ENCODE data around the gene MTA1.
A peak's percentile ranks its signal among the peaks of the same experiment; 100 is the strongest.

Gene MTA1

GRCh38 chr14:105476831-105477659 is 57.4 kb downstream of the MTA1 start:
- DNase-seq (ENCODE audit: low spot score) = no peak

- no peak for DNase-seq (ENCODE audit: low spot score)
These were observed 58.2 kb downstream of the MTA1 start for GRCh38 chr14:105477660-105478397.

DNA sequence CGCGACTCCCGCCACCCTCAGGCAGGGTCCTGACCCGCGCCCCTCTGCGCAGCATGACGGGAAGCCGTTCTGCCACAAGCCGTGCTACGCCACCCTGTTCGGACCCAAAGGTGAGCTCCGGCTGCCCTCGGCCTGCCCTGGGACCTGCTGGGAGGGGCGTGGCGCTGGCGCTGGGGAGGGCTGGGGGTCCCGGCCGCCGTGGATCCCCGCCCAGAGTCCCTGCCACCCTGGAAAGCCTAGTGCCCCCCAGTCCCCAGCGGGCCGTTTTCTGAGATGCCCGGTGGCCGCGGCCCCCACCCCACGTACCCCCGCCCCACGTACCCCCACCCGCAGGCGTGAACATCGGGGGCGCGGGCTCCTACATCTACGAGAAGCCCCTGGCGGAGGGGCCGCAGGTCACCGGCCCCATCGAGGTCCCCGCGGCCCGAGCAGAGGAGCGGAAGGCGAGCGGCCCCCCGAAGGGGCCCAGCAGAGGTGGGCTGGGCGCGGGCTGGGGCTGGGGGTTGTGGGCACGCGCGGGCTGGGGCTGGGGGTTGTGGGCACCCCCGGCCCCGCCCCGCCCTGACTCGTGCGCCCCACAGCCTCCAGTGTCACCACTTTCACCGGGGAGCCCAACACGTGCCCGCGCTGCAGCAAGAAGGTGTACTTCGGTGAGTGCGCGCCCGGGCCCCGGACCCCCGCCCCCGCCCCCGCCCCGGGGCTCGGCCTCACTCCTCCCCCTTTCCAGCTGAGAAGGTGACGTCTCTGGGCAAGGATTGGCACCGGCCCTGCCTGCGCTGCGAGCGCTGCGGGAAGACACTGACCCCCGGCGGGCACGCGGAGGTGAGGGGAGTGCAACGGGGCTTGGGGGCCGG is 59.0 kb downstream of the MTA1 start:
- DNase-seq (ENCODE audit: low spot score) = no peak

GRCh38 chr14:105479431-105480158 is 60.0 kb downstream of the MTA1 start:
- no peak for DNase-seq (ENCODE audit: low spot score)

GRCh38 chr14:105480199-105480746 is 60.6 kb downstream of the MTA1 start:
- DNase-seq (ENCODE audit: low spot score) = no peak

GRCh38 chr14:105480807-105481801 is 61.5 kb downstream of the MTA1 start:
- DNase-seq (ENCODE audit: low spot score) = peak; percentile 89

GRCh38 chr14:105481886-105482457 is 62.3 kb downstream of the MTA1 start:
- peak; percentile 78 for DNase-seq (ENCODE audit: low spot score)

- no peak for DNase-seq (ENCODE audit: low spot score)
These were observed 63.0 kb downstream of the MTA1 start for GRCh38 chr14:105482486-105483110.

DNA sequence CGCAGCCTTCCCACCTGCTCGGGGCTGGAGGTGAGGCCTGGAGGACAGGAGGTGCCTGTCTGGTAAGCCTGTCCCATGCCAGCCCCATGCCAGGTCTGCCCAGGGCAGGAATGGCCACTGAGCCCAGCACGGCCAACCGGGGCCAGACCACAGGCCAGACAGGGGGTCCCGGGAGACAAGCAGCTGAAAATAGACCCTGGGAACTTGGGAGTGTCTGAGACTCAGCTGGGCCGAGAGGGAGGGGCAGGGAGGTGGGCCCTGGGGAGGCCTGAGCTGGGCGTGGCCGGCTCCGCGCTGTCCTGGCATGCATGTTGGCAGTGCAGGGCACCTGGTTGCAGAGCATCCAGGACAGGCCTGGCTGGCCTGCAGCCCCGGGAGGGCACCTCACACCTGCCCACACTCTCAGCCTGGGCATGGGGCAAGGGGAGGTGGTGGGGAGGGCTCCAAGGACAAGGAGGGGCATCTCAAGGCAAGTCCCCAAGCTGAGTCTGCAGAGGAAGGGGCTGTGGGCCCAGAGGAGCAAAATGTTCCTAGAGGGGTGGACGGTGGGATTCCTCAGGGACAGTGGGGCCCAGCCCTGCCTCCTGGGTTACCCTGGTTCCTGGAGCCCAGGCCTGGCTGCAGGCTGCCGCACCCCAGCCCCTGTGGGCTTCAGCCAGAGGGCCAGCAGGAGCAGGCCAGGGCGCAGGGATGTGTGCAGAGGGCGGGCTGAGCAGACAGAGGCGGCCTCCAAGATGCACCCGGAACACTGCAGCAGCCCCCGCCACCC is 63.9 kb downstream of the MTA1 start:
- DNase-seq (ENCODE audit: low spot score) = no peak

DNA sequence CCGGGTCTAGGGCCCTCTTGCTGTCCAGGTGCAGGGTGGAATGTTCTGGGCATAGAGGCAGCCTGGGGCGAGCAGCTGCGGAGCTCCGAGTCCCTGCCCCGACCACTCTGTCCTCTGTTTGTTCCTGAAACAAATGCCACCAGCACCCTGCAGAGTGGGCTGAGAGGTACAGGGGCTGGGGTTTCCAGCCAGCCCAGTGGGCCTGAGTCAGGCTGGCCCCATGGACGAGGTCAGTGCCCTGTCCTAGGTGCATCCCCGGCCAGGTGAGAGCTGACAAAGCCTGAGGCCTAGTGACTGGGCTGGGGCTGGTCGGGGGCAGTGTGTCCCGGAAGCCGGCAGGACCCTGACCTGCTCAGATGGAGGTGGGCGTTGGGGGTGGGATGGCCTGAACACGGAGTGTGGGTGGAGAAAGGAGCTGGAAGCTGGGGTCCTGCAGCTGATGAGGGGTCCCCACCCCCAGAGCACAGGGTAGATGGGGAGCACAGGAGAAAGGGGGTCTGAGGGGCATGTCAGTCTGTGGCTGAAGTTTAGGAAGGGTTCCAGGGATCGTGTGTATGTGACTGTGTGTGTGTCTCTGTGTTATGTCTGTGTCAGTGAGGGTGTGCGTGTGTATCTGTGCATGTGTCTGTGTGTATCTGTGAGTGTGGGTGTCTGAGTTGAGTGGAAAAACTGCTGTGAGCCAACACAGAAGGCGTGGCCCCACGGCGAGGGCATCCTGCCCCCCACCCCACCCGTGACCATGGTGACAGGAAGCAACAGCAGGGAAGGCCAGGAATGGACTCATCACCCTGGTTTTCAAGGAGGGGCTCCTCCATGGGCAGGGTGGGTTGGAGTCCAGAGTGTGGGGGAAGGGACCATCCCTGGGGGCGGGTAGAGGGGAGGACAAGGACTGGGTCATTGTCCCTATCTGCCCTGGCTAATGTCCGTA is 64.7 kb downstream of the MTA1 start:
- no peak for DNase-seq (ENCODE audit: low spot score)

GRCh38 chr14:105484997-105485393 is 65.4 kb downstream of the MTA1 start:
- no peak for DNase-seq (ENCODE audit: low spot score)

- DNase-seq (ENCODE audit: low spot score) = peak; percentile 47
These were observed 66.1 kb downstream of the MTA1 start for GRCh38 chr14:105485739-105486162.

DNA sequence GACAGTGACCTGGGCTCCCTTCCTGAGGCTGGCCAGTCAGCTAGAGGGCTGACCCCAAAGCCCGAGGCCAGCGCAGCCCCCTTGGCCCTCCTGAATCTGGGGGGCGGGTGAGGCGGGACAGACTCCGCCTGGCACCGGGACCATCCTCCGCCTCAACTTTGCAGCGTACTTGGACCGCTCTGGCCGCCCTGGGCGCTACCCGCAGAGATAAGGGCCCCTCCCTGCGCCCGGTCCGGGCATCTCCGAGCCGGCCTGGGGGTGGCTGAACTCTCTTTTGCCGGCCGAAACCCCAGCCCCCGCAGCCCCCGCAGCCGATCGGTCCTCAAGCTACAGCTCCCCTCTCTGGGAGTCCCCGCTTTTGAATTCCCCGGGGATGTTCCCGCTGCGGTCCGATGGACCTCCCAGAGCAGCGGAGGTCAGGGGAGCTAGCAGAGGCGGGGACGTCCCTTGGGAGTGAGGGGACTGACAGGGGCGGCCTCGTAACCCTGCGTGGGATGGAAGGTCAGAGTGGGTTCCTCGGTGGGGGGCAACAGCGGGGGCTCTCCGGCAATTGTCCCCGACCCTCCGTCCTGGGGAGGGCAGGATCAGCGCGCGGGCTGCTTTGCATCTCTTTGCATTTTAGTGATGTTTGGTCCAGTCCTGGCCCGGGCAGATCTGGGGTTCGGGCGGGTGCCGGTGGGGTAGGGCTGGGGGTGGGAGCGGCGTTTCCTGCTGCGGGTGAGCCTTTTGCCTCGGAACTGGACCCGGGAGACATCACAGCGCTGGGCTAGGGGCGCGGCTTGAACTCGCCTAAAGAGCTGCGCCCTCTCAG is 66.7 kb downstream of the MTA1 start, which contains the start of gene CRIP1:
CRIP1 (plus strand) TSS at position 724 of the 811 bp plus-strand sequence. CDS start 374 bp downstream, outside the sequence.
- no peak for DNase-seq (ENCODE audit: low spot score)

DNA sequence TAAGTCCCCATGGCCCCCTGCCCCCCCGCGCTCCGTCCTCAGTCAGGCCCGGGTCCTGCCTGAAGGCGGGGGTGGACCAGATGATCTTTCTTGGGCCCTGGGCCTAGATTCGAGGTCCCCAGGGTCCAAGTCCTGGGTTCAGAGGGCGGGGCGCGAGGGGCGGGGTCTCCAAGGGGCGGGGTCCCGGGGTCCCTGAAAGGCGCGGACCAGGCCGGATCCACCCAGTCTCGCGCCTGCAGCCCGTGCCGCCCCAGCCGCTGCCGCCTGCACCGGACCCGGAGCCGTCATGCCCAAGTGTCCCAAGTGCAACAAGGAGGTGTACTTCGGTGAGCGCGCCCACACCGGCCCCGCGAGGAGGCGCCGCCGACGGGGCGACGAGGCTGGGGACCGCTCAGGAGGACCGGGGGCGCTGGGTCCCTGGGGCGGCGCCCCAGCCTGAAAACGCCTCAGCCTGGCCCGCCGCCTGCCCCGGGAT is 67.4 kb downstream of the MTA1 start:
- DNase-seq (ENCODE audit: low spot score) = no peak

- DNase-seq (ENCODE audit: low spot score) = no peak
These were observed 67.9 kb downstream of the MTA1 start for GRCh38 chr14:105487449-105487985.
